HG02884 (cell line): ENCODE measurements around the gene PRR23A.

ENCODE experiments used
- ATAC-seq: cut with Tn5 transposase; IDR thresholded peaks from one replicate; pipeline ENCODE4 v1.9.1; 2021; ENCODE audit warnings: mild to moderate bottlenecking, moderate library complexity; ENCODE audit not compliant: unreplicated experiment

PRR23A gene

DNA sequence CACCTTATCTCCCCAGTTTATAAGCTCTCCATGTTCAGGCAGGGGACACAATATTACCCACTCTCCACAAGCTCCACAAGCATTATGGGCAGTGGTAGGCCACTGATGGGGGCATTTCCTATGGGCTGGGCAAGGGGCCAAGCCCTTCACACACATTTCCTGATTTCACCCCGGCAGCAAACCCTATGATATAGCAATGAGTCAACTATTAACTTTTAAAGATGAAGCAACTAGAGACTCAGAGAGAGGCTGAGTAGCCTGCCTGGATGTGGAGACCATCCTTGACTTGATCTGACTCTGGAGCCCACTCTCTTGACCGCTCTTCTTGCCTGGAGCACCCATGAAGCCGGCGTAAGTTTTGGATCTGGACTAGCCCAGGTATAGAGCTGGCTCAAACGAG lies 31.6 kb downstream of the PRR23A start:
- no peak for ATAC-seq

- ATAC-seq, result no peak
Observed at GRCh38 chr3:138972941-138973340, 33.1 kb downstream of the PRR23A start.

DNA sequence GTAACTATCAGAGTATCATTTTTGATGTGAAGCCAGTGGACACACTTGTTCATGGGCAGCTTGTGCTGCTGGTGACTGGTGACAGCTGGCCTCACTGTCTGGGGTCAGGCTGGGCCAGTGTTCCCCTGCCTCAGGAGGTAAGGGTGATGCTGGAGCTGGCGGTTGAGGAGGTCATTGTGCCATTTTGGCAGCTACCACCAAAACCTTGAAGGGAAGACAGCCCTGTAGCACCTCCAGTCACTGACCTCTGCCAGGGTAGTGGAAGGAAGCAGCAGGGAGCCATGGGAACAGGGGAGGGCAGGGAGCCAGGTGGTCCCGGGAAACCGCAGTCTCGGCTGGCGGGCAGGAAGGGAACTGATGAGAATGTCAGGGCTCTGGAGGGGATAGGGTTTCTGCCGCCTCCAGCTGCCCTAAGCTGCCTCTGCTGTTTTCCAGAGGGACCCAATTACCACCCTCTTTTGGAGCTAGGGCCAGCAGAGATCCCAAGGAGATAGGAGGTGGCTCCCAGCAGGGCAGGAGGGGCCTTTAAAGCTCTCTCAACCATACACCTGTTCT lies 34.2 kb downstream of the PRR23A start:
- no peak for ATAC-seq

GRCh38 chr3:138964923-138965322 lies 41.1 kb downstream of the PRR23A start:
- ATAC-seq, result no peak

DNA sequence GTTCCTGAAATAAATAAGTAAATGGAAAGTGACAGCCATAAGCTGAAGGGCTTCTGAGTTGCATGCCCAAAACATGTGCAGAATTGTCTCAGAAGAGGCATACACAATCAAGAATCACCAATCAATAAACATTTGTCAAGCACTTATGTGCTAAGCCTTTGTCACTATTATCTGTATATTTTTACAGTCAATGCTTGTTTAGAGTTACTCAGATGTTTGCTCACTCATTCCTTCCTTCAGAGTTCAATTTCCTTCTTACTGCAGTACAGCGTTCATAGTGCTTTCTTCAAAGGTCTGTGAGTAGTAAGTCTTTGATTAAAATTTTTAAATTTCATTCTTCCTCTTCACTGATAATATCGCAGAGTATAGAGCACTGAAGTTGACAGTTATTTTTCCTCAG lies 41.8 kb downstream of the PRR23A start:
- no peak for ATAC-seq

DNA sequence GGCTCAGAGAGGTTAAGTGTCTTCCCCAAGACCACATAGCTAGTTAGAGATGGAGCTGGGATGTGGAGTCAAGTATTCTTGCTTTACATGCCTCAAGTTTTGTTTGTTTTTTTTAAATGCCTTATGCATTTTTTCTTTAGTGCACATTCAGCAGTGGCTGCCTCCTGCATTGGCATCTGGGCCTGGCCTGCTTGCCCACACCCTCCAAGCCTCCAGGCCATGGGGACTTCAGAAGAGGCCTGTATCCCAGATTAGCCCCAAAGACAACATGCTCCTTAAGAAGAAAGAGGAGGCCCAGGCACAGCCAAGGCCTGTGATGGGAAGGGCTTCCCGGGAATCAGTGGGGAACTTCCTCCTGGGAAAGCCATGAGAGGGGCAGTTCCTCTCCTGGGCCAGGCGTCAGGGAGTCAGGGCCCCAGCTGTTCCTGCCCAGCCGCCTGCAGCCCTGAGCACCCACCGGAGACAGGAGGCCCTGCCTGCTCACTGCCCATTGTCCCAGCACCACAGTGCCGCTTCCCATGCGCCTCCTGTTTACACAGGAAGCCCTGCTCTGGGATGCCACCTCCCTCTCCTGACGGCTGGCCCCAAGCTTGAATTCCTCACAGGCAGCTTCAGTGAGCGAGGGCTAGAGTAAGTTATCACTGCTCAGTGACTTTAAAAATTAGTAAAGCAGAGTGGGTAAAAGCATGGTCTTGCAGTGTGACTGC lies 43.1 kb downstream of the PRR23A start:
- no peak for ATAC-seq

- ATAC-seq, result no peak
Observed at GRCh38 chr3:138960417-138960852, 45.6 kb downstream of the PRR23A start.
